Measurements from ENCODE around the gene TUBD1.
A peak's percentile ranks its signal among the peaks of the same experiment; 100 is the strongest.
"Not testable (repeated sequence)": the region's sequence is repeated elsewhere in the genome, so short reads cannot be mapped to it uniquely, and the experiment has no call there.

The TUBD1 gene

DNA sequence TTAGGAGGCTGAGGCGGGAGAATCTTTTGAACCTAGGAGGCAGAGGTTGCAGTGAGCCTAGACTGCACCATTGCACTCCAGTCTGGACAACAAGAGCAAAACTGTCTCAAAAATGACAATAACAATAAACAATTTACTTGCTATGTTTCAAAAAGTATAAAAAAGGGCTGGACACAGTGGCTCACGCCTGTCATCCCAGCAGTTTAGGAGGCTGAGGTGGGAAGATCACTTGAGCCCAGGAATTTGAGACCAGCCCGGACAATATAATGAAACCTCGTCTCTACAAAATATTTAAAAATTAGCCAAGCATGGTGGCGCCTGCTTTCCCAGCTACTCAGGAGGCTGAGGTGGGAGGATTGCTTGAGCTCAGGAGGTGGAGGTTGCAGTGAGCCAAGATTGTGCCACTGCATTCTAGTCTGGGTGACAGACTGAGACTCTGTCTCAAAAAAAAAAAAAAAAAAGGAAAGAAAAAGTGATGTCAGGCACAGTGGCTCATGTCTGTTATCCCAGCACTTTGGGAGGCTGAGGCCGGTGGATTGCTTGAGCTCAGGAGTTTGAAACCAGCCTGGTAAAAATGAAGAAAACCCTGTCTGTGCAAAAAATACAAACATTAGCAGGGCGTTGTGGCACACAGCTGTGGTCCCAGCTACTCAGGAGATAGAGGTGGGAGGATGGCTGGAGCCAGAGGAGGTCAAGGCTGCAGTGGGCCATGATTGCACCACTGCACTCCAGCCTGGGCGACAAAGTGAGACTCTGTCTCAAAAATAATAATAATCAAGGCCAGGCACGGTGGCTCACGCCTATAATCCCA lies 38.6 kb downstream of the TUBD1 start:
- not testable (repeated sequence) for H3K27me3 ChIP-seq (ENCODE audit: control insufficient read depth, insufficient read depth, low read length); H3K36me3 ChIP-seq (ENCODE audit: control insufficient read depth, insufficient read depth, low read length); H3K9ac ChIP-seq (ENCODE audit: low read depth, low read length); H3K9me3 ChIP-seq (ENCODE audit: control insufficient read depth, insufficient read depth, low read length); H3K4me3 ChIP-seq (ENCODE audit: low read depth, low read length)
- H3K27ac ChIP-seq (ENCODE audit: low read depth, low read length) = peak overlapping the region; percentile 66
- H3K4me1 ChIP-seq (ENCODE audit: control insufficient read depth, insufficient read depth, low read length) = peaks cover 16% of the 10 kb centered on the region

DNA sequence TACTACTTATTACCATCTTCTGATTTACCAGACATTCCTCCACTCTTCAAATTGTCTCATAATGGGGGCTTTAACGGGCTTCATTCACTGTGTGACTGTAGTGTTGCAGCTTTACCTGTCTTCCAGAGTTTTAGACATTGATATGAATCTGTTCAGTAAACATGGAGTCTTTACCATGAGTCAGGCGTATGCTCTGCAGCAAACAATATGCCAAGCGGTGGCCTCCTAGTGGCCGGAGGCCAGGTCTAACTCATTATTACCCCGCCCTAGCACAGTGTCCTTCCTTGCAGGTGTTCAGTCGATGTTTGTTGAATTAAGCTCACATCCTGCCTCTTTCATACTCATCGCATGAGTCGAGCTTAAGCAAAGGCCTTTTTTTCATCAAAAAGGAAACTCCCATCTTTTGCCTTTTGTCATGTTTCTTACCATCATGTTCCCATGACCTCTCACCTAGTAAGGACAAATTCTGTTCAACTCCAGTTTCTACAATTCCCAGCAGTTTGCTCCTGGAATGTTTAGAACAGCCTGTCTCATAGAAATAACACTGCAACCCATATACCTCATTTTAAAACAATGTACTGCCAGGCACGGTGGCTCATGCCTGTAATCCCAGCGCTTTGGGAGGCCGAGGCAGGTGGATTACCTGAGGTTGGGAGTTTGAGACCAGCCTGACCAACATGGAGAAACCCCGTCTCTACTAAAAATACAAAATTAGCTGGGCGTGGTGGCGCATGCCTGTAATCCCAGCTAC lies 39.4 kb downstream of the TUBD1 start:
- H3K27me3 ChIP-seq (ENCODE audit: control insufficient read depth, insufficient read depth, low read length) = no peaks in the 10 kb centered on the region
- no peaks in the 10 kb centered on the region for H3K9me3 ChIP-seq (ENCODE audit: control insufficient read depth, insufficient read depth, low read length)
- no peak overlapping the region for H3K4me3 ChIP-seq (ENCODE audit: low read depth, low read length)
- H3K36me3 ChIP-seq (ENCODE audit: control insufficient read depth, insufficient read depth, low read length) = no peaks in the 10 kb centered on the region
- H3K9ac ChIP-seq (ENCODE audit: low read depth, low read length) = no peak overlapping the region
- peaks cover 16% of the 10 kb centered on the region for H3K4me1 ChIP-seq (ENCODE audit: control insufficient read depth, insufficient read depth, low read length)
- H3K27ac ChIP-seq (ENCODE audit: low read depth, low read length) = peak overlapping the region; percentile 82

DNA sequence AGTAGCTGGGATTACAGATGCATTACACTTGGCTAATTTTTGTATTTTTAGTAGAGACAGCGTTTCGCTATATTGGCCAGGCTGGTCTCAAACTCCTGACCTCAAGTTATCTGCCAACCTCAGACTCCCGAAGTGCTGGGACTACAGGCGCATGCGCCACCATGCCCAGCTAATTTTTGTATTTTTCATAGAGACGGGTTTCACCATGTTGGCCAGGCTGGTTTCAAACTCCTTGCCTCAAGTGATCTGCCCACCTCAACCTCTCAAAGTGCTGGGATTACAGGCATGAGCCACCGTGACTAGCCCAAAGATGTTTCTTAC lies 39.9 kb downstream of the TUBD1 start:
- H3K9ac ChIP-seq (ENCODE audit: low read depth, low read length); H3K4me3 ChIP-seq (ENCODE audit: low read depth, low read length); H3K27me3 ChIP-seq (ENCODE audit: control insufficient read depth, insufficient read depth, low read length); H3K9me3 ChIP-seq (ENCODE audit: control insufficient read depth, insufficient read depth, low read length); H3K36me3 ChIP-seq (ENCODE audit: control insufficient read depth, insufficient read depth, low read length): not testable (repeated sequence)
- H3K4me1 ChIP-seq (ENCODE audit: control insufficient read depth, insufficient read depth, low read length) = peaks cover 16% of the 10 kb centered on the region
- peak overlapping the region; percentile 82 for H3K27ac ChIP-seq (ENCODE audit: low read depth, low read length)

DNA sequence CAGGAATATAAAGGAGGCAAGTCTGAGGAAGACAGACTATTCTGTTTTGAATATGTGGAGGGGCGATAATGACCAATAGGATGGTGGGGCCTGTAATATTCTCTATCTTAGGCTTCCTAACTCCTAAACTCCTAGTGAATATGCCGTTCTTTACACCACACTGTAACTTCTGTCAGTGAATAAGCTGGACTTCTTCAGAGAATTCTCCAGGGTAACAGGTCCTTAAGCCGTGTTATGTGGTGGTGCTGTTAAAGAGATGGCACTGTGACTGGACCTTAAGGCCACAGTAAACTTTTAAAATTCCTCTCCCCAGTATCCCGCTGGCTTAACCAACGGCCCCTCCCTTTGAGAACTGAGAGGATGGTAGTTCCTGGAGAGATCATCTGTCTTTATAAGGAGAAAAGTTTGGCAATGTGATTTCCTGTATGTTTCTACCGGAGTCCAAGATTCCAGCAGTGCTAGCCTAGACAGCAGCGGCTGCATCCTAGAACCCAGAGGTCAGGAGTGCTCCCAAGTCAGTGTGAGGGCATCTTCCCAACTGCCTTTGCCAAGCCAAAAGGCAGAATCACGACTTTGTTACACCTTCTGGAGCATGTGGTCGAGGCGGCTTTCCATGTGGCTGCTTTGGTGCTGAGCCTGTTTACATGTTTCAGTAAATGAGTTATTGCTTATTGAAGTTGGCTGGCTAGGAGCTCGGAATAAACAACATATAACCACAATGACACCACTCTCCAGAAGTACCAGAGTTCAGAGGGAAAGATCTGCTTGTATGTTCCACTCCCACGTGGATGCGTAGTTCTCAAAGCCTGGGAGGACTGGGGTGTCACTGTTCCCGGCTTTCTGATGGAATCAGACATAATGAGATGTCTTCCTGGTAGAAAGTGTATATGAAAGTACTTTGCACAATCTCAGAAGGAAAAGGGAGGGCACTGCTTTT lies 41.0 kb downstream of the TUBD1 start:
- no peak overlapping the region for H3K4me3 ChIP-seq (ENCODE audit: low read depth, low read length)
- peaks cover 10% of the 10 kb centered on the region for H3K4me1 ChIP-seq (ENCODE audit: control insufficient read depth, insufficient read depth, low read length)
- no peaks in the 10 kb centered on the region for H3K27me3 ChIP-seq (ENCODE audit: control insufficient read depth, insufficient read depth, low read length)
- no peak overlapping the region; the same call in 1 of the 2 replicates for H3K9ac ChIP-seq (ENCODE audit: low read depth, low read length)
- no peaks in the 10 kb centered on the region for H3K9me3 ChIP-seq (ENCODE audit: control insufficient read depth, insufficient read depth, low read length)
- H3K27ac ChIP-seq (ENCODE audit: low read depth, low read length) = no peak overlapping the region
- H3K36me3 ChIP-seq (ENCODE audit: control insufficient read depth, insufficient read depth, low read length) = no peaks in the 10 kb centered on the region

DNA sequence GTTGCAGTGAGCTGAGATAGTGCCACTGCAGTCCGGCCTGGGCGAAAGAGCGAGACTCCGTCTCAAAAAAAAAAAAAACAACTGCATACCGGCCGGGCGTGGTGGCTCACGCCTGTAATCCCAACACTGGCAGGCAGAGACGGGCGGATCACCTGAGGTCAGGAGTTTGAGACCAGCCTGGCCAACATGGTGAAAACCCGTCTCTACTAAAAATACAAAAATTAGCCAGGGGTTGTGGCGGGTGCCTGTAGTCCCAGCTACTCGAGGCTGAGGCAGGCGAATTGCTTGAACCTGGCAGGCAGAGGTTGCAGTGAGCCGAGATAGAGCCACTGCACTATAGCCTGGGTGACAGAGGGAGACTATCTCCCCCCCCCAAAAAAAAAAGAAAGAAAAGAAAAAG lies 42.4 kb downstream of the TUBD1 start:
- H3K9ac ChIP-seq (ENCODE audit: low read depth, low read length); H3K27me3 ChIP-seq (ENCODE audit: control insufficient read depth, insufficient read depth, low read length); H3K4me3 ChIP-seq (ENCODE audit: low read depth, low read length); H3K36me3 ChIP-seq (ENCODE audit: control insufficient read depth, insufficient read depth, low read length); H3K27ac ChIP-seq (ENCODE audit: low read depth, low read length); H3K9me3 ChIP-seq (ENCODE audit: control insufficient read depth, insufficient read depth, low read length): not testable (repeated sequence)
- peaks cover 23% of the 10 kb centered on the region for H3K4me1 ChIP-seq (ENCODE audit: control insufficient read depth, insufficient read depth, low read length)

DNA sequence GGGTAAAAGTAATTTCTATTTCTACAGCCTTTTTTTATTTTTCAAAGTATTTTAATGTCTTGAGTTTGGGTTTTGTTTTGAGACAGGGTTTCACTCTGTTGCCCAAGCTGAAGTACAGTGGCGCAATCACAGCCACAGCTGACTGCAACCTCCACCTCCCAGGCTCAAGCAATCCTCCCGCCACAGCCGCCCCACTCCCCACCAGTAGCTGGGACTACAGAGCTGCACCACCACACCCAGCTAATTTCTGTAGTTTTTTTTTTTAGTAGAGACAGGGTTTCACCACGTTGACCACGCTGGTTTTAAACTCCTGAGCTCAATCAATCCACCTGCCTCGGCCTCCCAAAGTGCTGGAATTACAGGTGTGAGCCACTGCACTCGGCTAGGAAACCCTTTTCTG lies 44.0 kb downstream of the TUBD1 start:
- no peaks in the 10 kb centered on the region for H3K36me3 ChIP-seq (ENCODE audit: control insufficient read depth, insufficient read depth, low read length)
- no peak overlapping the region for H3K4me3 ChIP-seq (ENCODE audit: low read depth, low read length)
- no peaks in the 10 kb centered on the region for H3K27me3 ChIP-seq (ENCODE audit: control insufficient read depth, insufficient read depth, low read length)
- H3K9me3 ChIP-seq (ENCODE audit: control insufficient read depth, insufficient read depth, low read length) = no peaks in the 10 kb centered on the region
- no peak overlapping the region for H3K27ac ChIP-seq (ENCODE audit: low read depth, low read length)
- H3K9ac ChIP-seq (ENCODE audit: low read depth, low read length) = no peak overlapping the region
- H3K4me1 ChIP-seq (ENCODE audit: control insufficient read depth, insufficient read depth, low read length) = peaks cover 29% of the 10 kb centered on the region

DNA sequence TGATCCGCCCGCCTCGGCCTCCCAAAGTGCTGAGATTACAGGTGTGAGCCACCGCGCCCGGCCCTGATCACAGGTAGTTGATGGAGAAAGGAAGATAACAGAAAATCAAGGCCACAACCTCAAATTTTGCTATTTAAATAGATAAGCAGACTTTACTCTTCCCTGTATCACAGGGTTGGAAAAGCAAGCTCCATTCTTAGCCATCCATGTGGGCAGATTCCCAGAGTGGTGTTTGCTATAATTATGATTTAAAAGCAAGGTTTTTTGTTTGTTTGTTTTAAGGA lies 44.4 kb downstream of the TUBD1 start:
- H3K27me3 ChIP-seq (ENCODE audit: control insufficient read depth, insufficient read depth, low read length) = no peaks in the 10 kb centered on the region
- H3K9me3 ChIP-seq (ENCODE audit: control insufficient read depth, insufficient read depth, low read length) = no peaks in the 10 kb centered on the region
- H3K4me3 ChIP-seq (ENCODE audit: low read depth, low read length) = no peak overlapping the region
- H3K36me3 ChIP-seq (ENCODE audit: control insufficient read depth, insufficient read depth, low read length) = no peaks in the 10 kb centered on the region
- H3K4me1 ChIP-seq (ENCODE audit: control insufficient read depth, insufficient read depth, low read length) = peaks cover 29% of the 10 kb centered on the region
- no peak overlapping the region for H3K27ac ChIP-seq (ENCODE audit: low read depth, low read length)
- H3K9ac ChIP-seq (ENCODE audit: low read depth, low read length) = no peak overlapping the region

DNA sequence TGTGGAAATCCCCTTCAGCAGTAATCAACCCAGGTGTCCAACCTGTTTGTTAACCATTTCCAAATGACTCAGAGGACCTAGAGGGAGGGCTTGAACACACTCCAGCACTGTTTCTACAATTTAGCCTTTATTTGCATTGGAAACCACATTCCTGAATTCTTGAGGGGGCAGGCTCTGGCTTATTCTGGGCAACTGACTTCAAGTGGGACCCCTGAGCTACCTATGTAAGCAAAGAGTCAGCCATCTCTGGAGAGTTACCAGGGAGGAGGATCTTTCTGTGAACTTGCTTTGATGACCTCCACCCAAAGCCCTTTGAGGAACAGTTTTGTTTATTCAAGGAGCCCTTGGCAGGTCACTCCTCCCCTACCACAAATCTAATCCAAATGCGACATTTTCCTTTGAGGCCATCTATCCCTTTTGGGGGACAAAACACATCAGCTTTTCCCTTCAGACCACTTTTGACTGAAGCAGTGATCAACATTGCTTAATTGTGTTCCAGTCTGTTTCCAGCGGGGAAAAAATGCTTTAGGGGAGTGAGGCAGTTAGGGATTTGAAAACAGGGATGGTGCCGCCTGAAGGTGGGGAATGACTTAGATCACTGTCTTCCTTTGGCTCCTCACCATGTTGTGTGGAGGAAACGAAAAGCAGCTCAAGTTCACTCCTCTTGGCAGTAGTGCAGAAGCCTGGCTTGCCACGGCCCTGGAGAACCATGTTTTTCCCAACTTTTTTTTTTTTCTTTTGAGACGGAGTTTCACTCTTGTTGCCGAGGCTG lies 46.2 kb downstream of the TUBD1 start:
- H3K4me3 ChIP-seq (ENCODE audit: low read depth, low read length) = no peak overlapping the region
- H3K27me3 ChIP-seq (ENCODE audit: control insufficient read depth, insufficient read depth, low read length) = no peaks in the 10 kb centered on the region
- peaks cover 26% of the 10 kb centered on the region for H3K4me1 ChIP-seq (ENCODE audit: control insufficient read depth, insufficient read depth, low read length)
- no peak overlapping the region for H3K9ac ChIP-seq (ENCODE audit: low read depth, low read length)
- peaks cover 6% of the 10 kb centered on the region; the same call in 1 of the 2 replicates for H3K36me3 ChIP-seq (ENCODE audit: control insufficient read depth, insufficient read depth, low read length)
- no peaks in the 10 kb centered on the region for H3K9me3 ChIP-seq (ENCODE audit: control insufficient read depth, insufficient read depth, low read length)
- peak overlapping the region; percentile 89 for H3K27ac ChIP-seq (ENCODE audit: low read depth, low read length)

DNA sequence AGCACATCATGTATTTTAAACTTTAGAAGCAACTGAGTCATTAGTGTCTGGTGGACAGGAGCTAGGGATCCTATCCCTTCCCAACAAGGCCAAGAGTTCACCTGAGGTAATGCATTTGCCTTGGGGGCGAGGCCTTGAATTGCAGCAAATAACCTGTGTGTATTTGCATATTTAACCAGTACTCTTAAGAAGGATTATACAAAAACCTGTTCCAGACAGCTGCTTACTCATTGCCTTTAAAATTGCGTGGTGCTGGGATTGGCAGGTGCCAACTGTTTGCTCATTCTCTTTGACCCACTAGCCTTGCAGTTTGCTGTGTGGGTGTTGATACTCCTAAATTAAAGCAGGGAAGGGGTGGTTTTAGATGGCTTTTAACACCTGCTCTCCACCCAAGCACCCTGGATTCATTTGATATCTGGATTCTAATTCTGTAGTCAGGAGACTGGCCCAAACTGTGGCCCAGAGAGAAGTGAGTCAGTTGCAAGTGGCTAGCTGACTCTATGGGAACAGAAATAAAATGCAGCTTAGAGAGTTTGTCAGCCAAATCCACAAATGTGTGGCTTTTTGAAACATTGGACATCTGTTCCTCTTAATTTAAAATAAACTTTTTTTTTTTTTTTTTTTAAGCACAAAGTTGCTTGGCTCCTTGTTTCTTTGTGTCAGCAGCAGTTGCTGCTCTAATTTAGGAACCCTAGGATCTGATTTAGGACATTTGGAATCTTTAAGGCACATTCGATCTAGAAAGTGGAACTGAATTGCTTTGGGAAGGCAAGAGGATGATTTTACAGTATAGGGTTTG lies 46.9 kb downstream of the TUBD1 start:
- no peak overlapping the region for H3K4me3 ChIP-seq (ENCODE audit: low read depth, low read length)
- peak overlapping the region; percentile 89 for H3K27ac ChIP-seq (ENCODE audit: low read depth, low read length)
- 0 out of 2 replicates have a peak overlapping the region, but pooled peaks have one; percentile 26 for H3K9ac ChIP-seq (ENCODE audit: low read depth, low read length)
- H3K27me3 ChIP-seq (ENCODE audit: control insufficient read depth, insufficient read depth, low read length) = no peaks in the 10 kb centered on the region
- peaks cover 25% of the 10 kb centered on the region for H3K4me1 ChIP-seq (ENCODE audit: control insufficient read depth, insufficient read depth, low read length)
- peaks cover 14% of the 10 kb centered on the region for H3K36me3 ChIP-seq (ENCODE audit: control insufficient read depth, insufficient read depth, low read length)
- no peaks in the 10 kb centered on the region for H3K9me3 ChIP-seq (ENCODE audit: control insufficient read depth, insufficient read depth, low read length)
